Activated T-helper 1 cell treated with Interleukin-2 at 50 U/mL for 16 hours (primary cell): Measurements from ENCODE around the gene MAGEC1.
"Not testable (repeated sequence)": the region's sequence is repeated elsewhere in the genome, so short reads cannot be mapped to it uniquely, and the experiment has no call there.

Experiments used
- DNase-seq: peaks from one replicate; pipeline ENCODE4 v3.0.0-alpha.2; 2020; ENCODE audit warnings: low read depth

The MAGEC1 gene, protein sequence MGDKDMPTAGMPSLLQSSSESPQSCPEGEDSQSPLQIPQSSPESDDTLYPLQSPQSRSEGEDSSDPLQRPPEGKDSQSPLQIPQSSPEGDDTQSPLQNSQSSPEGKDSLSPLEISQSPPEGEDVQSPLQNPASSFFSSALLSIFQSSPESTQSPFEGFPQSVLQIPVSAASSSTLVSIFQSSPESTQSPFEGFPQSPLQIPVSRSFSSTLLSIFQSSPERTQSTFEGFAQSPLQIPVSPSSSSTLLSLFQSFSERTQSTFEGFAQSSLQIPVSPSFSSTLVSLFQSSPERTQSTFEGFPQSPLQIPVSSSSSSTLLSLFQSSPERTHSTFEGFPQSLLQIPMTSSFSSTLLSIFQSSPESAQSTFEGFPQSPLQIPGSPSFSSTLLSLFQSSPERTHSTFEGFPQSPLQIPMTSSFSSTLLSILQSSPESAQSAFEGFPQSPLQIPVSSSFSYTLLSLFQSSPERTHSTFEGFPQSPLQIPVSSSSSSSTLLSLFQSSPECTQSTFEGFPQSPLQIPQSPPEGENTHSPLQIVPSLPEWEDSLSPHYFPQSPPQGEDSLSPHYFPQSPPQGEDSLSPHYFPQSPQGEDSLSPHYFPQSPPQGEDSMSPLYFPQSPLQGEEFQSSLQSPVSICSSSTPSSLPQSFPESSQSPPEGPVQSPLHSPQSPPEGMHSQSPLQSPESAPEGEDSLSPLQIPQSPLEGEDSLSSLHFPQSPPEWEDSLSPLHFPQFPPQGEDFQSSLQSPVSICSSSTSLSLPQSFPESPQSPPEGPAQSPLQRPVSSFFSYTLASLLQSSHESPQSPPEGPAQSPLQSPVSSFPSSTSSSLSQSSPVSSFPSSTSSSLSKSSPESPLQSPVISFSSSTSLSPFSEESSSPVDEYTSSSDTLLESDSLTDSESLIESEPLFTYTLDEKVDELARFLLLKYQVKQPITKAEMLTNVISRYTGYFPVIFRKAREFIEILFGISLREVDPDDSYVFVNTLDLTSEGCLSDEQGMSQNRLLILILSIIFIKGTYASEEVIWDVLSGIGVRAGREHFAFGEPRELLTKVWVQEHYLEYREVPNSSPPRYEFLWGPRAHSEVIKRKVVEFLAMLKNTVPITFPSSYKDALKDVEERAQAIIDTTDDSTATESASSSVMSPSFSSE

DNA sequence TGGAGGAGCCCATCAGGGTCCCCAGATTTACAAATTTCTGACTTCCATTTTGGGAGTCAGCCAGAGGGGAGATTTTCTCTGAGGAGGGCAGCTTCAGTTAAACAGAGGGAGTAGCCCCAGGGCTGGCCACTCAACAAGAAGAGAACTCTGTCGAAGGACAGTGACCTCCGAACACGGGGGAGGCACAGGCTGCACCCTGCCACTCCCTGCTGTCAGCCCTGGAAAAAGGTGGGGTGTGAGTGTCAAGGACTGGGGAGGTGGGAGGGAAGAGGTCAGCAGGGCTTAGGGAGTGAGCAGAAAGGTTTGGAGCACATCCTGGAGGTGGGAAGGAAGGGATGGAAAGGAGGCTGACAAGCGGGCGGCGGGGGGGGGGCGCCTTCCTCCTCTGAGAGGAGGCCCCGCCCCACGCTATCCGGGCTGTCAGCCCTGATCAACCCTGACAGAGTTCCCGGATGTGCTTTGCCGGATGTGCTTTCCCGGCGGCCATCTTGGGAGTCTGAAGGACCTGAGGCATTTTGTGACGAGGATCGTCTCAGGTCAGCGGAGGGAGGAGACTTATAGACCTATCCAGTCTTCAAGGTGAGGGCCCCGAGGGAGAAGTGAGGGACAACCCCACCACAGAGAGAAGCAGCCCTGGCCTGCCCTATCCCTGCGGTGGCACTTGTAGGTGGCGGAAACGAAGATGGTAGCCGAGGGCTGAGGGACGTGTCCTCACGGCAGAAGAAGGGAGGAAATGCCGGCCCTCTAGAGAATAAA, at the start of gene MAGEC1:
Gene MAGEC1, plus strand, starts transcription at position 495 of the 756 bp plus-strand sequence. CDS start 1,179 bp downstream, outside the sequence.
- no peak for DNase-seq

DNA sequence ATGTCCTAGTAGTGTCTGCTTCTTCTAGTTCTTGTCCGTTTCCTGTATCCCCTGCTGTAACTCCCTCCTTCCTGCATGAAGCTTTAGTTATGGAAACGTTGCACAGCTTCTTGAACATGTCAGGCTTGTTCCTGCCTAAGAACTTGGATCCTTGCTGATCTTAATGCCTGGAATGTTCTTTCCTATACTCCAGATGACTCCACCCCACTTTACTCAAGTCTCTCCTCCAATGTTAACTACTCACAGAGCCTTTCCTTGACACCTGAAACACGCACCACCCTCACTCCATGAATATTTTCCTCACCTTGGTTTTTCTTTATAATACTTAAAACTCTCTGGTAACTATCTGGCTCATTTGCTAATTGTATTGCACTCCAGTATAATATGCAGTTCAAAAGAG, 46.2 kb upstream of the MAGEC1 start:
- DNase-seq = no peak

DNA sequence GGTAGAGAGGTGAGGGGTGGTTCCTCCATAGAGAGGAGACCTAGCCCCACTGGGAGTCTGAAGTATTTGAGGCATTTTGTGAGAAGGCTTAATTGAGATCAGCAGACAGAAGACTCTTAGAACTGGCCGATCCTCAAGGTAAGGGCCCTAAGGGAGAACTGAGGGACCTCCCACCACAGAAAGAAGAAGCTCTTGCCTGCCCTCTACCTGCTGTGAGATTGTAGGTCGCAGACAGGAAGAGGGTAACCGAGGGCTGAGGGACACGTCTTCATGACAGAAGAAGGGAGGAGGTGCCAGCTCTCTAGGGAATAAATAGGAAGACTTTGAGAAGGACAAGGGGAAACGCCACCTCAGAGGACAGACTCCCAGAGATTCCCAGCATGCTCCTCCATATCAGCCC, 24.1 kb upstream of the MAGEC1 start:
- no peak for DNase-seq

DNA sequence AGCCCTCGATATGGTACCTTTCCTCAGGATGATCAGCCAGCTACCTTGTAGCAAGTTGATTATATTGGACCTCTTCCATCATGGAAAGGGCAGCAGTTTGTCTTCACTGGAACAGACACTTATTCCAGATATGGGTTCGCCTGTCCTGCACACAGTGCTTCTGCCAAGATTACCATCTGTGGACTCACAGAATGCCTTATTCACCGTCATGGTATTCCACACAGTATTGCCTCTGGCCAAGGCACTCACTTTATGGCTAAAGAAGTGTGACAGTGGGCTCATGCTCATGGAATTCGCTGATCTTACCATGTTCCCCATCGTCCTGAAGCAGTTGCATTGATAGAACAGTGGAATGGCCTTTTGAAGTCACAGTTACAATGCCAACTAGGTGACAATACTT, 14.9 kb upstream of the MAGEC1 start:
- not testable (repeated sequence) for DNase-seq

DNA sequence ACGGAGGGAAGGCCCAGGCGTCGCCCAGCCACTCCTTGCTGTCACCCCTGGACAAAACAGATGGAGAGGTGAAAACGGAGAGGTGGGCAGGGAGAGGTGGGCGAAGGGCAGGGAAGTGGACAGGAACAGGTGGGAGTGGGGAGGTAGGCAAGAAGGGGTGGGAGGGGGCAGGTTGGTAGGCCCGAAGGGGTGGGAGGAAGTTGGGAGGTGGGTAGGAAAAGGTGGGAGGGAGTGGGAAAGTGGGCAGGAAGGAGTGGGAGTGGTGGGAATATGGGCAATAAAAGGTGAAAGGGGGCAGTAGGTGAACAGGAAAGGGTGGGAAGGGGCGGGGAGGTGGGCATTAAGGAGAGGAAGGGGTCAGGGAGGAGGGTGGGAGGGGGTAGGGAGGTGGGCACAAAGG, 9.0 kb upstream of the MAGEC1 start:
- no peak for DNase-seq

DNA sequence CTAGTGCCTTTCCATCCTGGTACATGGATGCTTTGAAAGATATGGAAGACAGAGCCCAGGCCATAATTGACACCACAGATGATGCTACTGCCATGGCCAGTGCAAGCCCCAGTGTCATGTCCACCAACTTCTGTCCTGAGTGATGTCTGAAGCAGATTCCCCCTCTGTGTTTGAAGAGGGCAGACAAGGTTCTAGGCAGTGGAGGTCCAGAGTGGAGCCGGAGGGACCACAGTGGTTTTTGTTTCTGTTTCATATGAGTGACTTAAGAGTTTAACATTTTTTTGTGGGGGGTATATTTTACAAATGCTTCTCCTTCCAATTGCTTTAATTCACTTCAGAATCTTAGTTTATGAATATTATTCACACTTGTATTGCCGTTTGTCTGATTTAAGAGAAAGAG, 6.0 kb upstream of the MAGEC1 start:
- DNase-seq = no peak

DNA sequence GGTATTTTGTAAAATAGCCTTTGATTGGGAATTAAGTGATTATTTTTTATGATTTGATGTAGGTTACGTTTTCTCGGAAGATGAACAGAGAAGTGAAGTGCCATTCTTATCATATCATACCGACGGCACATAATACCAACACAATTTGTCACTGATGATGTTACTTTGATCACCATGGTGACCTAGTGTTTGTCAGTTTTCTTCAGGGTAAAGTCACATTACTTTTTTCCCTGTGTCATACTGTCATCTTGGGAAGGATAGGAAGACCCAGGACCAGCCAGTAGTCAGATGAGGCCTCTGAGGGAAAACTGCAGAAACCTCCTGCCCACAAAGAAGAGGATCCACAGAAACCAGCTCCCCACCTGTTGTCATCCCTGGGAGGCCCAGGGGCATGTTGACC, 1.3 kb upstream of the MAGEC1 start:
- no peak for DNase-seq

DNA sequence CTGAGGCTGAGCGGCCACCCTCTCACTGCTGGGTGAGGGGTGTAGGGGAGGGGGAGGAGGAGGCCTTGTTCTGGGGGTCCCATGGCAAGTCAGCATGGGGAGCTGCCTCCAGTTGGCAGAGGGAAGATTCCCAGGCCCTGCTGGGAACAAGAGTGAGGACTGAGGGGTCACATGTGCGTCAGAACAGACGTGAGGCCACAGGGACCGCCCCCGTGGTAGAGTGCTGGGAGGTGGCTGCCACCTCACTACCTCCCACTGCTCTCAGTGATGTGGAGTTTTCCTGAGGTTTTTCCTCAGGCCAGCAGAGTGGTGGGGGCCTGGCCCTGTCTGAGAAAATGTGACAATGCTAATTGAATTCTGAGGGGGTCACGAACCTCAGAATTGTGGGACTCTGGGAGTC, 568 bp downstream of the MAGEC1 start:
- no peak for DNase-seq

DNA sequence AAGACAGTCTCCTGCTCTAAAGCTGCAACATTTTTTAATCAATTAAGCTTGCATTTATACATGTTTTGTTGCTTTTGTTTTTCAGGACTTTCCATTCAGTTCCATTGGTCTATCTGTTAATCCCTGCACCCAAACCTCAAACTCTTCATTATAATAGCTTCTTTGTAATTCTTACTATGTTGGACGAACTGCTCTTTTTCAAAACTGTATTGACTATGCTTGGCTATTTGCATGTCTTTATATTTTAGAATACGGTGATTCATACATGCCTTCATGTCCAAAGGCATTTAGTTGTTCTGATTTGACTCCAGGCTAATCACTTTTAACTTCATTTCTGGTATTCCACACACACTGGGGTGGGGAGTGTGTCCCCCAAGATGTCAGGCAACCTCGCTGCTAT, 14.1 kb downstream of the MAGEC1 start:
- no peak for DNase-seq

DNA sequence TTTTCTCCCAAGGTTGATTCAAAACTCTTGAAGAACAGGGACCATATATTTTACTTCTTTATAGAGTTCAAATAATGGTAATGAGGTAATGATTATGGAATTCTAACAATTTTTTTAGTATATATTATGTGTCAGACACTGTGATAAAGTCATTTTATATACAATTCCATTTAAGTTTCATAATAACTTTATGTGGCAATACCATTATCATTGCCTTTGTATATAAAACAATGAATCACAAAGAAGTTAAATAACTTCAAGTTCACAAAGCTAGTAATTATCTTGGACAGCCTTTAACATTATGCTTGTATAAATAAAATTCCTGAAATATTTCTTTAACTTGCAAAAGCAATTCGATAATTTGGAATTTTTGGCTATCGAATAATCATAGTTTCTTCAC, 20.6 kb downstream of the MAGEC1 start:
- no peak for DNase-seq

DNA sequence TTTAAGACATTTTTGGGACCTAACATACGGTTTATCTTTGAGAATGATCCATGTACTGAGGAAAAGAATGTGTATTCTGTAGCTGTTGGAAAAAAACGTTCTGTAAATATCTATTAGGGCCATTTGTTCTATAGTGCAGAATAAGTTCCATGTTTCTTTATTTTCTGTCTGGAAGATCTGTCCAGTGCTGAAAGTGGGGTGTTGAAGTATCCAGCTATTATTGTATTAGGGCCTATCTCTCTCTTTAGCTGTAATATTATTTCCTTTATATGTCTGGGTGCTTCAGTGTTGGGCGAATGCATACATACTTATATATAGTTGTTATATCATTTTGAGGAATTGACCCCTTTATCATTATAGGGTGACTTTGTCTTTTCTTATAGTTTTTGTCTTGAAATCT, 24.7 kb downstream of the MAGEC1 start:
- DNase-seq = no peak

DNA sequence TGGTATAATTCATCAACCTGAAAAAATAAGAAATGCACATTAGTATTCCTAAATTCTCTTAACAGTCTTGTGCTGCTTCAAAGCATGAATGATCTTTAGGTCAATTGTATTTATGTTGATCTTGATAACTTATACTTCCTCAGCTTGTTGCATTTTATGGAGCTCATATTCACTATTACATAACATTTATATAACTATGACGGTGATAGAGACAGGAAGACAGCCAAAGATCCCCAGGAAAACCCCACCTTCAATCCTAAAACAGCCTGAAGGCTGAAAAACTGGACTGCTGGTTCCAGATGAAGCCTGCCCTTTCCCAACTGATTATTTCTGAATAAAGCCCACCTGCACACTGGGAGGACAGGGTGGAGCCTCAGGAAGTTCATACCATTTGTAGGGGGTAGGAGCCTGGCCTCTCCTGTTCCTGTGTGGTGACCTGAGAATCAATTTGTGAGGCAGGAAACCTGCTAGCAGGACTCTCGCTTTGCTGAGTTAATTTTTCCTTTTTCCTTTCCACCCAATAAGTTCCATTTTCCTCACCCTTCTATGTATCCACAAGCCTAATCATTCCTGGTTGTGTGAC, 30.5 kb downstream of the MAGEC1 start:
- no peak for DNase-seq

DNA sequence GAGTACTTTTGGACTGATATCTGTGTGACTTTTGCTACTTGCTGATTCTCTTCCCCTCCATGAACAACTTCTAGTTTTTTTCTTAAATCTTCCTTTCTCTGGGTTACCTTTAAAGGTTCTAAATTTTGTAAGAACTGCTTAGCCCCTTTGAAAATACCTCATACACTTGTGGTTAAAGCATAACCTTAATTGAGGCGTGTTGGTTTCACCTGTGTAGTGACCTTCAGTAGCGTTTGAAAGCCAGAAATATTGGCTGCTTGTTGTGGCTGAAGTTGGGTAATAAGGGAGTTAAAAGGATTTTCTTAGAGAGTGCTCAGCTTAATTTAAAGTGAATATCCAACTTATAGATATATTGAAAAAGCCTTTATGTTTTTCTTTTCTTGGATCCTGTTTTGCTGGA, 32.0 kb downstream of the MAGEC1 start:
- no peak for DNase-seq

DNA sequence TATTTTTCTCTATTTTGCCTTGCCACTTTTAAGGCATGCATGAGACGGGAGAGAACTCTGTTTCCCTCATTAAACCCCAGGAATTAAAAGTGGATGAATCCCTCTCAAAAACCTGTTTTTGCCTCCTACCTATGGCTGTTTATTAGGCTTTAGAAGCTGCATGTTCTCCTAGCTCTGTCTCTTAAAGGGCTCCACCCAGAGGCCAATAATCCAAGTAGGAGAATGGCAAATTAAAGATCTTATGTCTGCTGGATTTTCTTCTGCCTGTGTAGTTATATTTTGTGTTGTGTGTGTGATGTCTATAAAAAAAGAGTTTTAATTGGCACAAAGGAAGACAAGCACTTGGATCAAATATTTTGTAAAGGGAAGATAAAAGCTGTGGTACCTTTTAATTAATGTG, 32.4 kb downstream of the MAGEC1 start:
- DNase-seq = no peak

DNA sequence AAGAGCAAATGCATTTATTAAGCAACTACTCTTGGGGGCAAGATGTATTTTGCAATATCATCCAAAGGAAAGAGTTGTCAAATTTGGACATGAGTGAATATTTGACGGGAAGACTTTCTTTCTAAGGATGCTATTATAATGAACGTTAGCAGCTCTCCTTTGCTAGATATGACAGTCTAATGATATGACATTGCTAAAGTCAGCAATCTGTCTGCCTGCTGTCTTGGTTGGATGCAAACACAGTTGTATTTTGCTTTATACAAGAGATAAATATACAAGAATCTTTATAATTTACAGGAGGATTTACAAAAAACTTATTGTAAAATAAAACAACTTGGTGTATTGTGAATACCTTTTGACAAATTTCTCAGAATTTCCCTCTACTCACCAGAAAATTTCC, 37.5 kb downstream of the MAGEC1 start:
- DNase-seq = no peak

DNA sequence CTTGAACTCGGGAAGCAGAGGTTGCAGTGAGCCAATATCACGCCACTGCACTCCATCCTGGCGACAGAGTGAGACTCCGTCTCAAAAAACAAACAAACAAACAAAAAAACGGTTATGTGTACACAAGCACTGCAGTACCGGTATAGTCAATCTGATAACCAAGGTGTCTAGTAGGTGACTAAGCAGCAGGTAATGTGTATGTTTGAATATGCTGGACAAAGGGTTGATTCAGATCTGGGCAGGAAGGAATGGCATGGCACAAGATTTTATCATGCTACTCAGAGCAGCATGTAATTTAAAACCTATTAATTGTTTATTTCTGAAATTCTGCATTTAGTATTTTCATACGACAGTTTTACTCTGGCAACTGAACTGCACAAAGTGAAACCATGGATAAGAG, 41.7 kb downstream of the MAGEC1 start:
- DNase-seq = no peak

DNA sequence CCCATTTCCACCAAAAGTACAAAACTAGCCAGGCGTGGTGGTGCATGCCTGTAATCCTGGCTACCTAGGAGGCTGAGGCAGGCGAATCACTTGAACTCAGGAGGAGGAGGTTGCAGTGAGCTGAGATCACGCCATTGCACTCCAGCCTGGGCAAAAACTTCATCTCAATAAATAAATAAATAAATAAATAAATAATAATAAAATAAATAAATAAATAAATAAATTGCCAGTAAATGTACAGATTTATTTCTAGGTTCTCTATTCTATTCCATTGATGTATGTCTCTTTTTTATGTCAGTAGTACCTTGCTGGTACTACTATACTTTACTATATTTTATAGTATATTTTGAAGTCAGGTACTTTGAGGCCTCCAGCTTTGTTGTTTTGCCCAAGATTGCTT, 43.7 kb downstream of the MAGEC1 start:
- no peak for DNase-seq

DNA sequence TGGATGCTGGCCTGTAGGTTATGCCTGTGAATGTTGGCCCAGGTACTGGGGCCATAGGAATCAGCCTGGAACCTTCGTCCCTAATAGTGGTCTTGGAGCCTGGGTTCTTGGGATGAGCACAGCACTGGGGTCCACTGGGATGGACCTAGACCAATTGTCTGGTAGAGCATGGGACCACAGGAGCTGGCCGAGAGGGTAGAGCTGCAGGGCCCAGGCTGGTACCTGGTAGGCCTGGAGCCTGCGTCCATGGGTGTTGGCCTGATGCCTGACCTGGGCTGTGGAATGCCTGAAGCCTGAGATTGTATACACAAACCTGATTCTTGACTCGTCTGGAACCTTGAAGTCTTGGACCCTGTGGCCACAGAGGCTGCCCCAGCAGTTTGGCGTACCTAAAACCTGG, 48.9 kb downstream of the MAGEC1 start:
- DNase-seq = no peak

DNA sequence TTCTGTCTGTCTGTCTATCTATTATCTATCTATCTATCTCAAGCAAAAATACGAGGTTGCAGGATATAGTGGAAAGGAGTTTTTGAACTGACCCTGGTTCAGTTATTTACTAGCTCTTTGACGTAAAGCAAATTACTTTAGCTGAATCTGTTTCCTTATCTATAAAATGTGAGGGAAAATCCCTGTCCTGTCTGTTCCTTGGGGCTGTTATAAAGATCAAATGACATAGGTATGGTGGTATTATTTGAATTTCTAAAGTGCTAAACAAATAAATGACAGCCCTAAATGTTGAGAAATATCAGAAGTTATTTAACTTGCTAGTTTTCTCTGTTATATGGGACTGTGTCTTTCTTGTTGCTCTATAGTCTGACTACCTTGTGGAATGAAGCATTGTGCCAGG, 55.0 kb downstream of the MAGEC1 start:
- DNase-seq = no peak
